GM12892 (cell line): ENCODE results near the gene STK39.
"Not testable (repeated sequence)": the region's sequence is repeated elsewhere in the genome, so short reads cannot be mapped to it uniquely, and the experiment has no call there.

Experiments used
- POLR2A ChIP-seq: IDR thresholded peaks from 2 replicates; pipeline ENCODE4 v1.6.1; 2011; ENCODE audit warnings: low read depth, low read length, control low read depth
- POLR2AphosphoS5 ChIP-seq: IDR thresholded peaks from 2 replicates; pipeline ENCODE4 v1.6.1; 2011; ENCODE audit warnings: low read depth, low read length, control low read depth

DNA sequence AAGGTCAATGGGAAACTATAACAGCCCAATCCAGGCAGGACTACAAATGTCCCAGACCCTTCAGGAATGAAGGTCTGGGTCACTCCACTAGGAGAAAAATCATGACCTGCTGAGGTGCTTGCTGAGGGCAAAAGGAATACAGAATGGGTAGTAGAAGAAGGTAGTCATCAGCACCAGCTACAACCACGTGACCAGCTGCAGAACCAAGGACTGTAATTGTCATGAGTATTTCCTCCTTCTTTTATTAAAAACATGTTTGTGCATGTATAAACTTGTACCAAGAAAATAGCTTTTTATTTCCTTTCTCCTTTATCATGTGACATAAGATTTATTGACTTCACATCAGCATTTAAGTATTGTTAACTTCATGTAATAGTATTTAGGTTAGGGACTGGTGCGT lies 15.5 kb upstream of the STK39 start:
- not testable (repeated sequence) for TF ChIP-seq POLR2A, POLR2AphosphoS5
